Renal cortex interstitium (tissue), 15 donors: ENCODE measurements around the gene ARMH2. TPM values are rescaled to one million over a fixed set of nuclear protein-coding genes. Genes with fewer than 3 reads are reported as not detected.
A peak's percentile ranks its signal among the peaks of the same experiment; 100 is the strongest.

Experiments used
- DNase-seq, 11 donors: peaks; one replicate each; pipeline ENCODE4 v3.0.0-alpha.2; 2013; ENCODE audit warnings: low read depth in 9 of 11, low spot score in 4 of 11; ENCODE audit errors: extremely low read depth in 1 of 11
- long read RNA-seq, 16 experiments: transcript quantifications; one replicate each; lab custom pipeline, GENCODE V29; 2026
- polyA plus RNA-seq, 3 donors: library from polyadenylated mRNA; unstranded; fragments of 120-200 nt; gene quantifications; one replicate each; pipeline ENCODE4 v1.2.1, GENCODE V29; 2013; ENCODE audit not compliant: insufficient read length in 3 of 3

The ARMH2 gene
- polyA plus RNA-seq = not detected
- long read RNA-seq, donor 1 = 0 reads
- long read RNA-seq, donor 2 = 0 reads
- long read RNA-seq, donor 3 = 0 reads
- long read RNA-seq, donor 4 = 0 reads
- long read RNA-seq, donor 5 = 0 reads
- long read RNA-seq, donor 6 = 0 reads
- long read RNA-seq, donor 7 = 0 reads
- long read RNA-seq, donor 8 = 0 reads
- long read RNA-seq, donor 9 = 0 reads
- long read RNA-seq, donor 10 = 0 reads
- long read RNA-seq, donor 11 = 0 reads
- long read RNA-seq, donor 12 = 0 reads
- long read RNA-seq, donor 13 = 0 reads
- long read RNA-seq, donor 14 = 0 reads
- long read RNA-seq, donor 15 = 0 reads
- long read RNA-seq, donor 16 = 0 reads

DNA sequence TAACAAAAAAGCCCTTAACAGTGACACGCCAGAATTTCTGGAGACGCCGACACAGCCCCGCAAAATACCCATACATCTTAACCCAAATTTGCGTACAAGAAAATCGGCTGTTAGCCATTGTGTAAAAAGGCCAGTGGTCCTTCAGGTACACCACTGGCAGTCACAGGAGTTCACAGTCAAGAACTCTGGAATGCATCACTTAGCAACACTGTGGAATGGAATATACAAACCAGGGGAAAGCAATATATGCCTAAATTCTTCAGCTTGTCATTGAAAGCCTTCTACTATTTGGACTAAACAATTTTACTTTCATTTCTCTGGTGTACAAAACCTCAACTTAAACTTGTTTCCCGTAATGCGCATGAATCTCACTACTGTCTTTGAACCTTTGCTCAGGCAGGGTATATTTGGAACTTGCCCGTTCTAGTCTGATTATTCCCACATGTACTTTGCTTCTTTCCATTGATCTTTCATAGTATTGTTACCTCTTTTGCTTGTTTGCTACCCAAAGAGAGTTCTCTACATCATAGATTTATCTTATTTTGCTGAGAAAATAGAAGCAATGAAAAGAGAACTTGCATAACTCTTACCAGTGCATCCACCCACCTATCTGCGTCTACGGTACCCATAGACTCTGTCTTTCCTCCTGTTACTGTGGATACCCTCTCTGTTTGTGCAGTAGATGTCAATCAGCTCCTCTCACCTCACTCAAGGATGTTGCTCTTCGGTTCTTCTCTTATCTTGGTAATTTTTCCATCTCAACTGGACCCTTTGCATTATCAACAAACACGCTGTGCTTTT lies at the start of gene ARMH2:
TSS of gene ARMH2 (minus strand) at position 178 of the 801 bp plus-strand sequence. CDS start at position 118, 60 bp downstream.
- DNase-seq = no peak

GRCh38 chr6:24848461-24848860 lies 49.7 kb upstream of the ARMH2 start:
- no peak for DNase-seq

DNA sequence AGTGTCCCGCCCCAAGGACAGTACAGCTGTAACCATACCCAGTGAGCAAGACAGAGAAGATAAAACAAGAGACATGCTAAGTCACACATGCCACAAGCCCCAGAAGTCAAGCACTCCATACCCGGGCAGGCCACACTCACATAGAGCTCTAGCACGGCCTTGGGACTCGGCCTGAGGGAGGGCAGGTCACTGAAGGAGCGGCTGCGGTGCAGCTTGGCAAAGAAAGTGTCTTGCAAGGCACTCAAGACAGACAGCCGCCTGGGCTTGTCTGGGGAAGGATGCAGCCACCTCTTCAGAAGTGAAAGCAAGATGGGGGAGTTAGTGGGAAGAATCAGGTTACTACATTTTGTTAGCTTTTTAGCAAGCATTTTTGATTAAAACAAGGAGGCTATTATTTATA lies 48.7 kb upstream of the ARMH2 start:
- no peak for DNase-seq

- no peak for DNase-seq
Observed at GRCh38 chr6:24845578-24845977, 46.9 kb upstream of the ARMH2 start.

- DNase-seq = no peak
Observed at GRCh38 chr6:24844903-24845302, 46.2 kb upstream of the ARMH2 start.

DNA sequence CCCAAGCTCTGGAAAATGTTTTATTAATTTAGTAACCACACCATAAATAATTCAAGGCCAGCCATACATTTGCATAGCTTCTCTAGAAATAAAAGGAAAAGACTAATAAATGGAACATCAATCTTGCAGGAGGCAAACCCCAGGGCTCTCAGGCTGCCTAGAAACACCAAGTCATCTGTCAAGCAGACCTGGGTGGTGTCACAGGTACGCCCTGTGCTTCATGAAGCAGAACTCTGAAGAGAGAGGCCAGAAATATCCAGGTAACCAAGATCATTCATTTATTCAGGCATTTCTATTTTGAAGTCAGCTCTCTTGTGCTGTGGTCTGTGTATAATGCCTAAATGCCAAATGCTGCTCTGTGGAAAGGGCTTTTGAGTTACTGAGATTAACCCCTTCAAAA lies 45.3 kb upstream of the ARMH2 start:
- DNase-seq = no peak

GRCh38 chr6:24840187-24840586 lies 41.5 kb upstream of the ARMH2 start:
- no peak for DNase-seq

DNA sequence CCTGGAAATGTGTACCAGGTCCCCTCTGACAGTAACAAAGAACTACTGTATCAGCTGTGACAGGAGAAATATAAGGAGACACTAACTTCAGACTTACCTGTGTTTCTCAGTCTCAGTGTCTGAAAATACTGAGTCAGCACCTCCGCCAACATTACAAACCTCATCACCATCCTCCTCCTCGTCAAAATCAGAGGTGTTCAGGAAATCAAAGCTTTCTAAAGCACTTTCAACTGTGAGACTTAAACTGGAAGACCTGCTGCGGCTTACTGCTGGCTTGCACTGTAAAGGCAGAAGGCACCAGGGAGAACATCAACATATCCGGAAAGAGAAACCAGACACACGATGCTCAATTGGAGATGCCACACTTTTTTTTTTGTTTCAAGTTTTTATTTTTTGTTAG lies 40.3 kb upstream of the ARMH2 start:
- no peak for DNase-seq

- no peak for DNase-seq
Observed at GRCh38 chr6:24838081-24838480, 39.4 kb upstream of the ARMH2 start.

- DNase-seq = no peak
Observed at GRCh38 chr6:24836109-24836508, 37.4 kb upstream of the ARMH2 start.

DNA sequence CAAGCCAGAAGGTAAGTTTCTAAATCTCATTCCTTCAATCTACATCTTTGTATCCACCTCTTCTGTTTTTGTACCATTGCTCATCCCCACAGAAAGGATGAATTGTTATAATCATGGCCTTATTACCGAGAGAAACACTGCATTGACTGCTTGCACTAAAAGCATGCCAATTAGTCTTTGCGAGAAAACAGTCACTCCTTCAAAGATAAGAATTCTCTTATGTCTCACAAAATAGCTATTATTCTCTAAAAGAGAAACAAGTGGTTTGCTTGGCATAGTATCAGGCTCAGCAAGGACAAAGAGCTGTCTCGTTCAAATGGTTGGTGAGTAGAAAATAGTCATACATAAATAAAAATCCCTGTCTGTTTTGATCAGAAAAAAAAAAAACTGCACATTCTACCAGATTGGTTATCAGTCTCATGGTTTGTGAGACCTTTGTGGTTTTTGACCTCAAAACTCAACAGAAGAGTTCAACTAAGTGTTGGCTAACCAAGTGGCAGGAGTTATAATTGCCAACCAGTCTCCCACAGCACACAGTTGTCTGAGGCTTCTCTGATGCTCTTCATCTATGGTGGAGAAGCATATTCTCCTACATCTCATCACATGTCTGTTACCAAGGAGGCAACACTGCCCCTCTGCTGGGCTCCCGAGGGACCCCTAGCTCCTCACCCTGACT lies 35.1 kb upstream of the ARMH2 start:
- DNase-seq = no peak

DNA sequence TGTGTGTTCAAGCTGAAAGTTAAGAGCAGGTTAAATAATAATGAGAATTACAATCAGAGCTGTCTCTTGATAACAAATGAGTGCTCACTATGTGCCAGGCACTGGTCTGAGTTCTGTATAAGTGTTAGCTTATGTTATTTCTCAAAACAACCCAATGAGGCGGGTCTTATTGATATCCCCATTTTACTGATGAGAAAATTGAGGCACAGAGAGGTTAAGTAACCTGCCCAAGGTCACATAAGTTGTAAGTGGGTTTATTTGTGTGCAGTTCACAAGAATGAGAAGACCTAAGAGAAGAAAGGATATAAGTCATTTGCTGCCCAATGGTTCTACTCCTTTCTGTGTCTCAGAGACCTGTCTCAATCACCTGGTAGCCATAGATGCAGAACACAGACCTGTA lies 34.1 kb upstream of the ARMH2 start:
- no peak for DNase-seq

GRCh38 chr6:24831771-24832716 lies 33.3 kb upstream of the ARMH2 start:
- no peak for DNase-seq

- DNase-seq = no peak
Observed at GRCh38 chr6:24829657-24830056, 30.9 kb upstream of the ARMH2 start.

DNA sequence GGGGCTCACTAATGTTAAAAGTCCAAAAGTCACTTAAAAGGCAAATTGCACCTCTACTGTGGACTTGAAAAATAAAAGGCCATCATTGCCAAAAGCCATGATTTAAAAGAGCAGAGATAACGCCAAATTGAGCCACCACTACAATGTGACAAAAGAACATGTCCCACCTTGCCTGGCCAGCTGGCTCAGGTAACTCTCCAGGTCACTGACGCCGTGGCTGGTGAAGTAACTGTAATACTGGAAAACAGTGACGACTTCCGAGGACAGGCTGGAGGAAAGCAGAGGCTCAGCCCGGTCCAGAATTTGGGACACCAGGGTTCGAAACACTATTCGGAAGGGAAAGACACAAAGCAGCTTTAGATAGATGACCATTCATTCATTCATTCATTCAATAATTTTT lies 29.3 kb upstream of the ARMH2 start:
- no peak for DNase-seq

- no peak for DNase-seq
Observed at GRCh38 chr6:24827162-24827561, 28.4 kb upstream of the ARMH2 start.

- peak in 1 of 11 donors; percentile 19 for DNase-seq
Observed at GRCh38 chr6:24825130-24825630, 26.5 kb upstream of the ARMH2 start.

- DNase-seq = peak in 1 of 11 donors; percentile 9
Observed at GRCh38 chr6:24824142-24824938, 25.6 kb upstream of the ARMH2 start.
